NT2/D1 (cell line): ENCODE data around the gene ARPC4.

Experiments used
- DNase-seq: peaks from one replicate; pipeline ENCODE4 v3.0.0-alpha.2; 2011; ENCODE audit warnings: low read depth, low spot score
- H3K27me3 ChIP-seq: 2 replicates; pipeline ENCODE4 v1.6.0; 2011; ENCODE audit warnings: mild to moderate bottlenecking; ENCODE audit not compliant: insufficient read length, insufficient read depth
- H3K36me3 ChIP-seq: 2 replicates; pipeline ENCODE4 v1.6.1; 2011; ENCODE audit warnings: mild to moderate bottlenecking, low read length, mixed read lengths; ENCODE audit not compliant: insufficient read depth, insufficient read length
- H3K4me1 ChIP-seq: 2 replicates; pipeline ENCODE4 v1.5.1; 2011; ENCODE audit not compliant: insufficient read depth, insufficient read length
- H3K4me3 ChIP-seq: 2 replicates; pipeline ENCODE4 v1.5.1; 2011; ENCODE audit warnings: low read depth; ENCODE audit not compliant: insufficient read length
- H3K9ac ChIP-seq: 2 replicates; pipeline ENCODE4 v1.6.0; 2011; ENCODE audit warnings: low read depth; ENCODE audit not compliant: insufficient read length
- H3K9me3 ChIP-seq: 2 replicates; pipeline ENCODE4 v1.5.1; 2011; ENCODE audit warnings: mild to moderate bottlenecking, low read length; ENCODE audit not compliant: insufficient read depth
- SUZ12 ChIP-seq: IDR thresholded peaks from 2 replicates; pipeline ENCODE4 v1.6.1; 2011; ENCODE audit not compliant: insufficient read length, insufficient read depth; ENCODE audit errors: extremely low read depth
- YY1 ChIP-seq: IDR thresholded peaks from 2 replicates; pipeline ENCODE4 v1.6.1; 2011; ENCODE audit not compliant: insufficient read length, insufficient read depth
- ZNF274 ChIP-seq: IDR thresholded peaks from 2 replicates; pipeline ENCODE4 v1.6.1; 2011; ENCODE audit warnings: mild to moderate bottlenecking, low read depth, low read length

Gene ARPC4

DNA sequence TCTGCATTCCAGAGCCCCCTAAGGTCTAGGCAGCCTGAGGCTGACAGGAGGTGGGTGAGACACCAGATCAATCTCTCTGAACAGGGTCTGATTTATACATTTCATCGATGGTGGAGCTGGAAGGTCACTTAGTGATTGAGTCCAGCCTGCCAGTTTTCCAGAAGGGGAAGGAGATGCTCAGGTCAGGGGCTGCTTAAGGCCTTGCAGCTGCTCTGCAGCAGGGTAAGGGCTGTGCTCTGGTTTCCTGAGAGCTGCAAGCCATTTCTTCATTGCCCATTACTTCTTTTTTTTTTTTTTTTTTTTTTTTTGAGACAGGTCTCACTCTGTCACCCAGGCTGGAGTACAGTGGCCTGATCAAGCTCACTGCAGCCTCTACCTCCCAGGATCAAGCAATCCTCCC, 11.3 kb upstream of the ARPC4 start:
- Histone ChIP-seq H3K9ac (no peak overlapping the region), H3K36me3 (peaks cover 58% of the 10 kb centered on the region), H3K27me3 (no peaks in the 10 kb centered on the region), H3K4me3 (no peak overlapping the region), H3K9me3 (no peaks in the 10 kb centered on the region), H3K4me1 (peaks cover 9% of the 10 kb centered on the region)
- no peak for TF ChIP-seq ZNF274
- TF ChIP-seq SUZ12: no peak
- TF ChIP-seq YY1: no peak
- no peak for DNase-seq

GRCh38 chr3:9781978-9782603, 10.8 kb upstream of the ARPC4 start:
- H3K9ac ChIP-seq: no peak overlapping the region
- DNase-seq: no peak
- H3K4me1 ChIP-seq: peaks cover 9% of the 10 kb centered on the region
- no peak for TF ChIP-seq SUZ12
- no peak for TF ChIP-seq YY1
- TF ChIP-seq ZNF274: no peak
- H3K27me3 ChIP-seq: no peaks in the 10 kb centered on the region
- no peak overlapping the region for H3K4me3 ChIP-seq
- no peaks in the 10 kb centered on the region for H3K9me3 ChIP-seq
- peaks cover 63% of the 10 kb centered on the region for H3K36me3 ChIP-seq

DNA sequence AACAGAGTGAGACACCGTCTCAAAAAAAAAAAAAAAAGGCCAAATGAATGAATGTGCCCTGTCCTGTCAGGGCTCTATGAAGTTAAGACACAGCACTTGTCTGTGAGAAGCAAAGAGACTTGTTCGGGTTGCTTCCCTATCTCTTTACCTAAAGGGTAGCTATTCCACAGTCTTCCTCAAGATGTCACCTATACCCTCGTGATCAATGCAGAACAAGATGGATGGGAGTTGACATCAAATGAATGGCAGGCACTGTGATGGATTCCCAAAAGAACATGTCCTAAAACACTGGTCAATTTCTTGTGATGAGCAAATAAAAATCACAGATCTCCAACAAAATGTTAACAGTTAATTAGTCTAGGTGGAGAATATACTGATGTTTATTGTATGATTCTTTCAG, 10.1 kb upstream of the ARPC4 start:
- no peak for DNase-seq

GRCh38 chr3:9783954-9784353, 8.9 kb upstream of the ARPC4 start:
- H3K9me3 ChIP-seq: no peaks in the 10 kb centered on the region
- H3K36me3 ChIP-seq: peaks cover 73% of the 10 kb centered on the region
- H3K4me3 ChIP-seq: no peak overlapping the region
- no peak overlapping the region for H3K9ac ChIP-seq
- TF ChIP-seq YY1: no peak
- no peak for DNase-seq
- peaks cover 9% of the 10 kb centered on the region for H3K4me1 ChIP-seq
- no peaks in the 10 kb centered on the region for H3K27me3 ChIP-seq

More for the DNA sequence above, 10.1 kb upstream of the ARPC4 start:
- Histone ChIP-seq H3K27me3 (no peaks in the 10 kb centered on the region), H3K36me3 (peaks cover 70% of the 10 kb centered on the region), H3K4me1 (peaks cover 9% of the 10 kb centered on the region), H3K4me3 (no peak overlapping the region), H3K9me3 (no peaks in the 10 kb centered on the region), H3K9ac (no peak overlapping the region)
- TF ChIP-seq SUZ12 (no peak), YY1 (no peak), ZNF274 (no peak)

DNA sequence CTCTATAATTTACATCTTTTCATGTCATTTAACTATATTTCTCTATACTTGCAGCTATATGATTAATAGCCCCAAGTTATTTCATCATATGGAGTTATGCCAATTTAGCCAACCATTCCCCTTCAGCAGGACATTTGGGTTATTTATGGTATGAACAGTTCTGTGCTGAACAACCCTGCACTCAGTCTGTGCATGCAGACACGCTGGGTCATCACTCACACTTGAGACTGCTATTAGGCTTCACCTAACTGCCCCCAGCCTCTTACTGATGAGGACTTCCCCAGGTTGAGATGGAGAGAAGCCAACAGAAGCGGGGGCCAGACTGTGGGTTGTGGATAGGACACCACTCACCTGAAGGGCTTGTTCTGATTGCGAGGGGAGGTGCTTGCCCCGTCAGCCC, 7.9 kb upstream of the ARPC4 start:
- Histone ChIP-seq H3K9me3 (no peaks in the 10 kb centered on the region), H3K4me3 (no peak overlapping the region), H3K36me3 (peaks cover 81% of the 10 kb centered on the region), H3K4me1 (peaks cover 8% of the 10 kb centered on the region), H3K27me3 (no peaks in the 10 kb centered on the region), H3K9ac (no peak overlapping the region)
- TF ChIP-seq ZNF274 (no peak), YY1 (no peak), SUZ12 (no peak)
- DNase-seq: no peak

DNA sequence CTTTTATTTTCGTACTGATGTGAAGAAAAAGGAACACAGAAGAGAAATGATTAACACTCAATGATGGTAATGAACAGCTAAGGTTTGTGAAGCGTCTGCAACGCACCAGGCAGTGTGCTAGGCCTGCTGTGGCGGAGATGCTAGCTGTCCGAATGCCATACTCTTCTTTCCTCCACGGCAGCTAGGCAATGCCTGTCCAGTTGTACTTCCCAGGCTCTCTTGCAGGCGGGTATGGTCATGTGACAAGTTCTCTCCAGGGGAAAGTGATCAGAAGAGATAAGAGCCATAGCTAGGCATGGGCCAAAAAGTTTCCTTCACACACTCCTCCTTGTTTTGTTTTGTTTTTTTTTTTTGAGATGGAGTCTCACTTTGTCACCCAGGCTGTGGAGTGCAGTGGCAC, 7.3 kb upstream of the ARPC4 start:
- Histone ChIP-seq H3K4me1 (peaks cover 4% of the 10 kb centered on the region), H3K9me3 (no peaks in the 10 kb centered on the region), H3K27me3 (no peaks in the 10 kb centered on the region), H3K4me3 (no peak overlapping the region), H3K9ac (no peak overlapping the region), H3K36me3 (peaks cover 81% of the 10 kb centered on the region)
- TF ChIP-seq ZNF274: no peak
- no peak for TF ChIP-seq SUZ12
- TF ChIP-seq YY1: no peak
- DNase-seq: no peak

DNA sequence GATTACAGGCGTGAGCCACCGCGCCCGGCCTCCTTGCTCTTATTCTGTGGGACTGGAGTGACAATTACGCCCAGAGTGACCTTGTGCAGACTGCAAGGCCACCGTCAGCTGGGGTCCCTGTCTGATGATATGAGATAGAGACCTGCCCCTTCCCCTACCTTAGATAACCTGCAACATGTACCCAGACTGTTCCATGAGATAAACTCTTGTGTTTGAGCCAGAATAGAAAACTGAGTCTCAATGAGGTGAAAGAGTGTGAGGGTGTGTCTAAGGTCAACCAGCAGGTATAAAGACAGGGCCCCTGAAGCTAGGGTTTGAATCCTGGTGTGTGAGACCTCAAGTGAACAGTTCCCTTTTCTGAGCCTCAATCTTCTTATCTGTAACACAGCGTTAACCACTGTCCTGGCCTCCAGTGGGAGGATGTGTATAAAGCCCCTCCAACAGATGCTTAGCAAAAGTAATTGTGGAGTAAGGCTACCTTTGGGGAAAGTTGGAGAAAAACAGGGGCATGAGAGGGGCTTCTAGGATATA, 6.6 kb upstream of the ARPC4 start:
- TF ChIP-seq ZNF274: no peak
- TF ChIP-seq SUZ12: no peak
- TF ChIP-seq YY1: no peak
- H3K9ac ChIP-seq: no peak overlapping the region
- DNase-seq: no peak
- H3K9me3 ChIP-seq: no peaks in the 10 kb centered on the region
- peaks cover 81% of the 10 kb centered on the region for H3K36me3 ChIP-seq
- no peak overlapping the region for H3K4me3 ChIP-seq
- peaks cover 4% of the 10 kb centered on the region for H3K4me1 ChIP-seq
- no peaks in the 10 kb centered on the region for H3K27me3 ChIP-seq
